A172 (cell line): ENCODE results near the gene FGF2. TPM values are rescaled to one million over a fixed set of nuclear protein-coding genes. Genes with fewer than 3 reads are reported as not detected.

ENCODE experiments used
- DNase-seq: peaks from one replicate; pipeline ENCODE4 v3.0.0-alpha.2; 2015; ENCODE audit warnings: low spot score
- total RNA-seq: library from RNA; depleted of rRNA; stranded (reverse); fragments of >200 nt; shearing (Covaris generic); gene quantifications from 2 replicates; pipeline ENCODE4 v1.2.3, GENCODE V29; 2014

The FGF2 gene
- total RNA-seq, 1 experiment from 2014 or later: 216 TPM

DNA sequence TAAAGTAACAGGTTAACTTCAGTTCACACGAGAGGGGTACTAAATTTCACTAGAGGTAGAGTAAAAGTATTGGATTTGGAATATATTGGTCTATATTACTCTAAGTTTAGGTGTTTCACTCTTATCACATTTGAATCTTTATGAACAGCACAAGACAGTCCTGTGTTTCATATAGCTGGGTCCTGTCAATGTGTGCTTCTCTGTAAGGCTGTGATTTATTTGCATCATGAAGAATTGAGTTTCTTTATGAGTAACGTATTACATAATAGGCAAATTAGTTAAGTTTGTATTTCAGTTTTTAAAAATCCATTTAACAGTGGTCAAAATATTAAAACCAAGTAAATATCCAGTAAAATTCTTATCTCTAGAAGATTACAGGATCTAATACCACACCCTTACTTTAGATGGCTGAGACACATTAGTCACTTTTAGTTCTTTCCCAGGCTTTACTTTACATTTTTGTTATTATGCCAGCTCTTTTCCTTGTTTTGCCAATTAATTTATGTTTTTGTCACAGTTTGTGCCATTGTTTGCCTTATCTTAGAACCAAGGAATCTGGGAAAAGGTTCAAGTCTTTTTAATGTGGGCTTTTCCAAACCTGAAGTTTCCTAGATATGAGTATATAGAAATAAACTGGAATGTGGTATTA lies 63.6 kb downstream of the FGF2 start:
- DNase-seq: peak; percentile 91

DNA sequence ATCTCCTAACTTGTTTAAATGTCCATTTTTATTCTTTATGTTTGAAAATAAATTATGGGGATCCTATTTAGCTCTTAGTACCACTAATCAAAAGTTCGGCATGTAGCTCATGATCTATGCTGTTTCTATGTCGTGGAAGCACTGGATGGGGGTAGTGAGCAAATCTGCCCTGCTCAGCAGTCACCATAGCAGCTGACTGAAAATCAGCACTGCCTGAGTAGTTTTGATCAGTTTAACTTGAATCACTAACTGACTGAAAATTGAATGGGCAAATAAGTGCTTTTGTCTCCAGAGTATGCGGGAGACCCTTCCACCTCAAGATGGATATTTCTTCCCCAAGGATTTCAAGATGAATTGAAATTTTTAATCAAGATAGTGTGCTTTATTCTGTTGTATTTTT lies 68.2 kb downstream of the FGF2 start:
- no peak for DNase-seq

DNA sequence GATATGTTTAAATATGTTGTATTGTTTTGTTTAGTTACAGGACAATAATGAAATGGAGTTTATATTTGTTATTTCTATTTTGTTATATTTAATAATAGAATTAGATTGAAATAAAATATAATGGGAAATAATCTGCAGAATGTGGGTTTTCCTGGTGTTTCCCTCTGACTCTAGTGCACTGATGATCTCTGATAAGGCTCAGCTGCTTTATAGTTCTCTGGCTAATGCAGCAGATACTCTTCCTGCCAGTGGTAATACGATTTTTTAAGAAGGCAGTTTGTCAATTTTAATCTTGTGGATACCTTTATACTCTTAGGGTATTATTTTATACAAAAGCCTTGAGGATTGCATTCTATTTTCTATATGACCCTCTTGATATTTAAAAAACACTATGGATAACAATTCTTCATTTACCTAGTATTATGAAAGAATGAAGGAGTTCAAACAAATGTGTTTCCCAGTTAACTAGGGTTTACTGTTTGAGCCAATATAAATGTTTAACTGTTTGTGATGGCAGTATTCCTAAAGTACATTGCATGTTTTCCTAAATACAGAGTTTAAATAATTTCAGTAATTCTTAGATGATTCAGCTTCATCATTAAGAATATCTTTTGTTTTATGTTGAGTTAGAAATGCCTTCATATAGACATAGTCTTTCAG lies 68.8 kb downstream of the FGF2 start:
- no peak for DNase-seq

DNA sequence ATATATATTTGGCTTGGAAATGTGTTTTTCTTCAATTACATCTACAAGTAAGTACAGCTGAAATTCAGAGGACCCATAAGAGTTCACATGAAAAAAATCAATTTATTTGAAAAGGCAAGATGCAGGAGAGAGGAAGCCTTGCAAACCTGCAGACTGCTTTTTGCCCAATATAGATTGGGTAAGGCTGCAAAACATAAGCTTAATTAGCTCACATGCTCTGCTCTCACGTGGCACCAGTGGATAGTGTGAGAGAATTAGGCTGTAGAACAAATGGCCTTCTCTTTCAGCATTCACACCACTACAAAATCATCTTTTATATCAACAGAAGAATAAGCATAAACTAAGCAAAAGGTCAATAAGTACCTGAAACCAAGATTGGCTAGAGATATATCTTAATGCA lies 69.6 kb downstream of the FGF2 start:
- no peak for DNase-seq

DNA sequence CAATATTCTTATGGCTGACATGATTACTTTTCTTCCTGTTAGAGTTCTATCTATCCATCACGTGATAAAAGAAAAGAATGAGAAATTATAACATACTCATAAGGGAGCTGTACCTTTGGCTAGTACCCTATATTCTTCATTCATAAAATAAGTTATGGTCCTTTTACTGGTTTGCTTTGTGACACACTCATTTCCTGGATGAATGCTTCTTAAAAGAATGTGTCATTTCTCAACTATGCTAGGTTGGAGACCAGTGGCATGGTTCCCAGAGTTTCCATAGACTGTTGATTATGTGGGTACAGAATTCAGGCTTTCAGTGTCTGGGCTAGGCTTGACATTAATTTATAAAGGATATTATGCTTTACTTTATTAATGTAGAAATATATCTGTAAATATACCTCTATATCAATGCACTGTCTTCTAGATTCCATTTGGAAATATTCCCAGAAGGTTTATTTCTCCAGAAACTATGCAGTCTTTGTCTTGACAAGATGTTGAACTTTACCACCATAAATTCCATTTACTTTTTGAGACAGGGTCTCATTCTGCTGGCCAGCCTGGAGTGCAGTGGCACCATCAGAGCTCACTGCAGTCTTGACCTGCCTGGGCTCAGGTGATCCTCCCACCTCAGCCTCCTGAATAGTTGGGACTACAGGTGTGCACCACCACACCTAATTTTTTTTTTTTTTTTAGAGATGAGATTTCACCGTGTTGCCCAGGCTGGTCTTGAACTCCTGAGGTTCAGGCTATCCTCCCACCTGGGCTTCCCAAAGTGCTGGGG lies 71.9 kb downstream of the FGF2 start:
- peak; percentile 94 for DNase-seq

DNA sequence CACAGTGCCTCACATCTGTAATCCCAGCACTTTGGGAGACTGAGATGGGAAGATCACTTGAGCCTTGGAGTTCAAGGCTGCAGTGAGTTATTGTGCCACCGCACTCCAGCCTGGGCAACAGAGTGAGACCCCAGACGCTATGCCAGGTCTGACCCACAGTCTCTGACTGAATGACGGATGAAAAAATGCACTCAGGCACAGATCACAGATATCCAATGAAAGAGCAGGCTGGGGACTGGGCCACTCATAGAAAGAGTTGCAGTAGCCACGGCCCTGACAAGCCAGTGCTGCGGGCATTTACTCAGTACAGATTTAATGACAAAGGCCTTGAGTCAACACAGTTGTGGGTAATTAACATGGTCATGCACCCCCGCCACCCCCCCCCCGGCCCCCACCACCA lies 73.1 kb downstream of the FGF2 start:
- no peak for DNase-seq

DNA sequence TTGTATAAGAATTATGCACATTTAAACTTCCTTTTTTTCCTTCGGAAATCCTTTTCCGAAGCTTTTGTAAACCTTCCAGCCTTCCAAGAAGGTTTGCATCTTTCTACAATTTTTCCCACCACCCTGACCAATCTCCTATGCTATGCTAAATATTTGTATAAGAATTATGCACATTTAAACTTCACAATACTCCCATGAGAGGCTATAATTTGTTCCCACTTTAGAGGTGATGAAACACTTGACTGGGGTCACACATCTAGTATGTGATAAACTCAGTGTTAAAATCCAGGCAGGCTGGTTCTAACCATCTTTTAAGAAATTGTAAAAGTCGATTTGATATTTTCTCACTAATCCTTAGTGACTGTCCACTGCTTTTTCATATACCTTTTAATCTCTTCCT lies 73.7 kb downstream of the FGF2 start:
- no peak for DNase-seq

DNA sequence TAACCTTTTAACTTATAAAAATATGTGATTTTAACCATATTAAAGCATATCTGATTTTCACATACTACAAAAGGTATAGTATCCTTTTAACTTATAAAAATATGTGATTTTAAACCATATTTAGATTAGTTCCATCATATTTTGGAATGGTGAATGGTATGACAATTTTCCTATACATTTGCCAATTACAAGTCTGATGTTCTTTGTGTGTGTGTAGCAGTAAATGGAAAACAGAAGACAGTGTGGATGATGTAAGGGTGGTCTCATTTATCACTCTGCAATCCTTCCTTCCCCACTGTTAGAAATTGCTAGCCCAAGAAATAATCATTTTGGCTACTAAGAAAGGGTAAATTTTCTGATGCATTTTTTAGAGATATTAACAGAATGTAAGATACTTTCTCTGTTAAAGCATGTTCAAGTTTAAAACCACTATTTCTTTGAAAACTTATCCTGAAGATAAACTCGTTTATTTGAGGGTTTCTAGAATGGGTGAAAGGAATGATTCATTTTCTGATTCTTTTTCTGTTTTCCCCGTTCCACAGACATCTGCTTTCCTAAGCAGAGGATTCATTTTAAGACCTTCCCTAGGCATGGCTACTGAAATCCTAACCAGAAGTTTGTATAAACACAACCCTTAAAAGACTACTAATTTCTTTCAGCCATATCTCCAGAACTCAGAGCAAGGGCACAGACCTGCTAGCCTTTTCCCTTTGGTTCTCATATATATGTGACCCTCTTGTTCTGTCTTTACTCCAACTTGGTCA lies 74.8 kb downstream of the FGF2 start:
- no peak for DNase-seq

DNA sequence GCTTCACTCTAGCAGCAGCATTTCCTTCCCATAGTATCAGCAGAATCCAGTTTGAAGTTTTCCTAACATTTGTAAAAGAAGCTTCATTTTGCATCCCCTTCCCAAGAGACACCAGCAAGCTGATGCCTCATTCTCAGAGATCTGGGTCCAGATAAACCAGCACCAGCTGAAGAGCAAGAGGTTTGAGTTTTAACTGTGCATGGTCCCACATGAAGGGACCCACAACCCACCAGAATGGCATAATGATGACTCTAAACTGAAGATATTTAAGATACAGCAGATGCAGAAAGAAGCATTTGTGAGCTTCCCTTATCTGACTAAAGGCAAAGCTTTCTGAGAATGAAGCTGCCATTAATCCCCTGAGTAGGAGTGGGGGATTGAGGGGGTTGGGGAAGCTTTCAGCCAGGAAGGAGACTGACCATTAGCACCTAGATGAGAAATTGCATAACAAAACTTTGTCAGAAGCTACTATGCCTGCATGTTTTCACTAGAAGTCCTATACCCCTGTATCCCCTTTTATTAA lies 77.2 kb downstream of the FGF2 start:
- DNase-seq: no peak

DNA sequence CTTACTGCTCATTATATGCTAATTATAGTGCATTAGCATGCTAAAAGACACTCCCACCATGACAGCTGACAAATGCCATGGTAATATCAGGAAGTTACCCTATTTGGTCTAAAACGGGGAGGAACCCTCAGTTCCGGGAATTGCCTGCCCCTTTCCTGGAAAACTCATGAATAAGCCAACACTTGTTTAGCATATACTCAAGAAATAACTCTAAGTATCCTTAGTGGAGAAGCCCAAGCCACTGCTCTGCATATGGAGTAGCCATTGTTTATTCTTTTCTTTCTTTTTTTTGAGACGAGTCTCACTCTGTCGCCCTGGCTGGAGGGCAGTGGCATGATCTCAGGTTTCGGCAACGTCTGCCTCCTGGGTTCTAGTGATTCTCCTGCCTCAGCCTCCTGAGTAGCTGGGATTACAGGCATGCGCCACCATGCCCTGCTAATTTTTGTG lies 80.3 kb downstream of the FGF2 start:
- DNase-seq: no peak

DNA sequence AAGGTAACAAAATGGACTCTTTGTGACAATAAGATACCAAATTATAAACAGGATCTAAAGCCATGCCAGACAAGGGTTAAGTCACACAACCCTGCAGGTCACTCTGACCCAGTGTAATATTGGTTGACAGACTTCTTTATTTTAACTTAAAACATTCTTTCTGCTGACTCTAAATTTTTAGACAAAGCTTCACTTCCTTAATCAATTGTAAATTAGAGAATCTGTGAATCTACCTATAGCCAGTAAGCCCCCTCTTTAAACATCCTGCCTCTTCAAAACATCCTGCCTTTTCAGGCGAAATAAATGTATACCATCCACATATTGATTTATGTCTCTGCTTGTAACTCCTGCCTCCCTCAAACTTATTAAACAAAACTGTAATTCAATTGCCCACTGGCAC lies 81.6 kb downstream of the FGF2 start:
- DNase-seq: no peak

DNA sequence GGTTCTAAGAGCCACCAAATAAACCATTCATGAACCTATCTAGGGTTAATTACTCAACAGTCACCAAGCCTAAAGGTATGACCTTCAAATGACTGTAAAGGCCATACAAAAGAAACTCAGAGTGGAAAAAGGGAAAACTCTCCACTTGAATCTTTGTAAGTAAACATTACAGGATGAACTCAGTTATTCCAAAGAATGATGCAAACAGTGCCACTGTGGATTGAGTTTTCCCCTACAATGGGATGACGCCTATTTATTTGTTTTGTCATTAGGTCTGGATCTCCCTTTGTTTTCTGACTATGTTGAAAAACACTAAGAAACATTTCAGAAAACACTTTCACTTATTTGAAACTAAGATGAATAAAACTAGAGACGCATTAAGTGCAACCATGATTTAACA lies 83.1 kb downstream of the FGF2 start:
- no peak for DNase-seq

DNA sequence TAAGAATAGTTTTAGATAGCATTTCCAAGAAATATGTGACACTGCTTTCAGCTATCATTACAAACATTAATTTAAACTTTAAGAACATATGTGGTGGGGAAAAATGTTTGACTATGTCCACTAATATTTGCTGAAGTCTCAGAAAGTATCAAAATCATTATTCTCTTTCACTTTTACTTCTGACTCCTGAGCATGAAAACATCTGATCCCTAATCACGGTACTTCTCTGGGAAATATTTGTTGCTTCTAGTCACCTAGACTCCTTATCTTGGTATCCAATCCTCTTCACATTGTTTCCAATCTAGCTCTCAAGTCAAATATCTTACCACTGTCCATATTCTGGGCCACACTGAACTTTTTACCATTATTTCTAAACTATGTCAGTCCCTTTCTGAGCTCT lies 85.0 kb downstream of the FGF2 start:
- DNase-seq: no peak

DNA sequence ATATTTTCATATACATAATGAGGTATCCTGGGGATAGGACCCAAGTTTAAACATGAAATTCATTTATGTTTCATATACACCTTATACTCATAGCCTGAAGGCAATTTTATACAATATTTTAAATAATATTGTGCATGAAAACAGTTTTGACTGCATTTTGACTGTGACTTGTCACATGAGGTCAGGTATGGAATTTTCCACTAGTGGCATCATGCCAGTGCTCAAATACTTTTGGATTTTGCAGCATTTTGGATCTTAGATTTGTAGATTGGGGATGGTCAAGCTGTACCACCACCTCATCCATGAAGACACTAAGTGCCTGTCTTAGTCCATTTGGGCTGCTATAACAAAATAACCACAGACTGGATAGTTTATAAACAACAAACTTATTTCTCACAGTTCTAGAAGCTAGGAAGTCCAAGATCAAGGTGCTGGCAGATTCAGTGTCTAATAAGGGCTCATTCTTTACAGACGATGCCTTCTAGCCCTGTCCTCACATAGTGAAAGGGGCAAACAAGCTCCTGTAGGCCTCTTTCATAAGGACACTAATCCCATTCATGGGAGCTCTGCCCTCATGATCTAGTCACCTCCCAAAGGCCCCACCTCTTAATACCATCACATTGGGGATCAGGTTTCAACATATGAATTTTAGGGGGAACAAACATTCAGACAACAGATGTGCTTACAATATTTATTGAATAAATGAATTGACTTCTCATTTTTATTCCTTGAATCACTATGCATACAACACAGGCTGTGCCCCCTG lies 86.4 kb downstream of the FGF2 start:
- no peak for DNase-seq

DNA sequence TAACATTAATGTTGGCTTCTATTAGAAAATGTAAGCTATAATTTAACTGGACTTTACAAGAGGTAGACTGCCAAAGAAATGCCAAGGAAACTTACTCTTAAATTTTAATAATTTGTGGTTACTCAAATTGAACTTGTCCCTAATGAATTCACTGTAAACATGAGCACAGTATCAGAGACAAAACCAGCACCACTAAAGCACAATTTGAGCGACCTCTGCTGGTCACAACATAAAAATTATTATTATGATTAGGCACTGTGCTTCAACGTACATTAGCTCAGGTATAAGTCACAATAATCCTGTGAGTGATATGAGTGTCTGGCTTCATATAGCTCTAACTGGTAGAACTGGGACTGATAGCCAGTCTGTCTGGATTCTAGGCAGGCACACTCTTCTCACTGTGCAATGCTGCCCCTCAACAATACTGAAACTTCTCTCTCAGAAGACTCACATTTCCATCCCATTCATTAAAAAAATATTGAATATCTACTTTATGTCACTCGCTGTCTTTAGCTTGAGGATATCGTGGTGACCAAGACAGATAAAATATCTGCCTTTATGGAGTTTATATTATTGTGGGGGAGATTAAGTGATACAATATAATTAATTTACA lies 87.8 kb downstream of the FGF2 start:
- peak; percentile 46 for DNase-seq

DNA sequence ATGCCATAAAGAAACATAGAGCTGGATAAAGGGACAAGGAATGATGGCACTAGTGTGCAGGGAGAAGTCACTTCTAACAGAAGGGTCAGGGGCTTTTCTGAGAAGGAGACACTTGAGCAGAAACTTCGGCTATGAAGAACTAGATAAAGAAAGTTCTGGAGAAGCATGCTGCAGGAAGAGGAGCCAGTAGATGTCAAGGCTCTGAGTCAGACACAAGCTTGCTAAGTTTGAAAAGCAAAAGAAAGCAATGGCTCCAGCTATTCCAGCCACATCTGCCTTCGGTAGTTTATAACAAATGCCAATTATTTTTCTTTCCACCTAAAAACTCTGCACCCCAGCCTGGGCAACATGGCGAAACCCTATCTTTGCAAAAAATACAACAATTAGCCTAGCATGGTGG lies 88.3 kb downstream of the FGF2 start:
- DNase-seq: no peak

DNA sequence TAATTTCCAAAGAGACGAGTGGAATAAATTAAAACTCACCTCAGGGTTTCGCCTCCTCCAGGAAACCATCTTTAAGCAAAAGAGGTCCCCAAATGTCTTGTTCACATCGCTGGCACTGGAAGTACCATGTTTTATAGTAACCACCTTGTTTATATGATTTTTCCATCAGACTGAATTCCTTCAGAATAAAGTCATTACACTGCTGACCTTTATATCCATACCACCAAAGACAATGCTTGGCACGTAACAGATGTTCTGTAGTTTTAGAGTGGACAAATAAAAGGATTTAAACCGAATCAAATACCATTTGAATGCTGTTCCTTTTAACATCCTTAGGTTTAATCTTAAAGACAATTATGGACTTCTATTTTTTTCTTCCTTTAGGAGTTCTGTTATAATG lies 91.1 kb downstream of the FGF2 start:
- DNase-seq: no peak

DNA sequence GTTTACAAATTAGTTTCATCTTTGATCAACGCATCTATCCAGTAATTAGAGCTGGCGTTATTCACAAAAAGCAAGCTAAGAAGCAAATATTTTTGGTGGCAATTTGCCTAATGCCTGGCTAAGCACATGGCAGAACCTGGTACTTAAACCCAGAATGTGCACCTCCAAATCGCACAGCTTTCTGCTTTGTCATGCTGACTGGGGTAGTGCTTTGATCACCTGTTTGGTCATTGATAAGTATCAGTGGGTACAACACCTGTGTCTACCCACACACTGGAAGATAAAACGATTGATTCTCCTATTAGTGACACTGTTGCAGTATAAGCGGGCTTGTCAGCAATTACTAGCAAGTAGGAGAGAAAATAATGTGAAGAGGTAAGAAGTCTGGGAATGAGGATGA lies 93.8 kb downstream of the FGF2 start:
- DNase-seq: no peak

DNA sequence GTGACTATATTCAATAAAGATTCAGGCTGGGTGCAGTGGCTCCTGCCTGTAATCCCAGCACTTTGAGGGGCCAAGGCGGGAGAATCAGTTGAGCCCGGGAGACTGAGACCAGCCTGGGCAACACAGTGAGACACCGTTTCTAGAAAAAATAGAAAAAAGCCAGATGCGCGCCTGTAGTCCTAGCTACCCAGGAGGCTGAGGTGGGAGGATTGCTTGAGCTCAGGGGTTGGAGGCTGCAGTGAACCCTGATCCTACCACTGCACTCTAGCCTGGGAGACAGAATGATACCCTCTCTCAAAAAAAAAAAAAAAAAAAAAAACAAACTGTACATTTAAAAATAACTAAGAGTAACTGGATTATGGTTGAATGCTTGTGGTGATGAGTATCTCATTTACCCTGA lies 94.7 kb downstream of the FGF2 start:
- DNase-seq: no peak

DNA sequence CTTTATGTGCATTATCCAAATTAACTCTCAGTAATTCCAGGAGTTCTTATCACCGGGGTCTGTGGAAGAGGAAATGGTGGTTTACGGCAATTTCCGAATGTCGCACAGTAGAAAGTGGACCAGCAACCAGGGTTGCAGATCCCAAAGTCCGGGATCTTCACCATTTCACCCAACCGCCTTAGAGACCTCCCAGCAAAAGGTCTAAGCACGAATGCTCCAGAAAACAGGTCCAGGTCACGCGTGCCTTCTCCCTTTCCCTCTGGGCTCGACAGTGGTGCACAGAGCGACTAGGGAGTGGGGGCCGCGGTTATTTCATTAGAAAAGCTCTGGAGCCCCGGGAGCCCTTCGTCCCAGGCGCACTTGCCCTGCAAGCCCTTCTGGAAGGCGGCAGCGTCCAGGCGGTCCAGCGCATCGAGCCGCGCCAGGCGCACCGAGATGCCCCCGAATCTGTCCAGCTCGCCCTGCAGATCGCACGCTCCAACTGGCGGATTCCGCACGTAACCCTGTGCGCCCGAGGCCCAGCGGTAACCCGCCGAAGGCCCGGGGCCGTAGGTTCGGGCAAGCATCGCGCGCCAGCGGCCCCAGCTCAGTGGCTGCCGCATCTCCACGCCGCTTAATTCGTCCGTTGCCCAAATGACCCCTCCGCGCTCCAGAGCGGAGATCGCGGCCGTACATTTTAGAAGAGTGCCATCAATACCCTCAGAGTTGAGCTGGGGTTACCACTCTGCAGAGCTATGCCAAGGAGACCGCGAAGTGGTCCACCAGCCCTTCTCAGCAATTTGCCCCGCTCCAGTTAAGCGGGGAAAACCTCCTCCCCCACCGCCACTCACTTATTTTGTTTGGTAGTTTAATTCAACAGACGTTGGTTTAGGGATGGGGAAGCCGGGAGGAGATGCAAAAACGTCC lies 95.6 kb downstream of the FGF2 start, which contains the start of gene NUDT6:
Gene NUDT6 (minus strand): TSS at position 627 of the 906 bp plus-strand sequence. CDS start 25 bp downstream, at position 602.
- peak; percentile 49 for DNase-seq
